Measurements from ENCODE around the gene MAP3K6. TPM values are rescaled to one million over a fixed set of nuclear protein-coding genes. Genes with fewer than 3 reads are reported as not detected.
A peak's percentile ranks its signal among the peaks of the same experiment; 100 is the strongest.

Gene MAP3K6
- total RNA-seq, 1 donor from 2014 or later: 149 TPM

GRCh38 chr1:27380766-27381733, 14.3 kb upstream of the MAP3K6 start:
- intact Hi-C loops (cut with DNase I): no loop called here
- H3K36me3 ChIP-seq: no peaks in the 10 kb centered on the region
- H3K27ac ChIP-seq: peak overlapping the region; percentile 77
- H3K4me3 ChIP-seq: no peak overlapping the region
- no peaks in the 10 kb centered on the region for H3K27me3 ChIP-seq
- H3K9me3 ChIP-seq: no peaks in the 10 kb centered on the region
- no peak for DNase-seq (ENCODE audit: extremely low spot score in 2 of 2)
- TF ChIP-seq CTCF (IDR thresholded peaks at IDR 0.05) (no peak), POLR2AphosphoS5 (IDR thresholded peaks at IDR 0.05; ENCODE audit: insufficient read depth in 1 of 2, low read depth in 1 of 2) (no peak), POLR2A (IDR thresholded peaks at IDR 0.05) (no peak)
- H3K4me1 ChIP-seq: peaks cover 66% of the 10 kb centered on the region

GRCh38 chr1:27380224-27380623, 13.5 kb upstream of the MAP3K6 start:
- intact Hi-C loops (cut with DNase I): no loop called here
- Histone ChIP-seq H3K9me3 (no peaks in the 10 kb centered on the region), H3K27ac (peak overlapping the region; percentile 77), H3K27me3 (no peaks in the 10 kb centered on the region), H3K4me3 (no peak overlapping the region), H3K4me1 (peaks cover 66% of the 10 kb centered on the region), H3K36me3 (no peaks in the 10 kb centered on the region)
- TF ChIP-seq POLR2AphosphoS5 (IDR thresholded peaks at IDR 0.05; ENCODE audit: insufficient read depth in 1 of 2, low read depth in 1 of 2): no peak
- TF ChIP-seq POLR2A (IDR thresholded peaks at IDR 0.05): no peak
- TF ChIP-seq CTCF (IDR thresholded peaks at IDR 0.05): no peak
- no peak for DNase-seq (ENCODE audit: extremely low spot score in 2 of 2)

- Histone ChIP-seq H3K4me1 (peaks cover 66% of the 10 kb centered on the region), H3K4me3 (no peak overlapping the region), H3K36me3 (no peaks in the 10 kb centered on the region), H3K27me3 (no peaks in the 10 kb centered on the region), H3K9me3 (no peaks in the 10 kb centered on the region), H3K27ac (peak overlapping the region; percentile 77)
- no peak for DNase-seq (ENCODE audit: extremely low spot score in 2 of 2)
- no peak for TF ChIP-seq POLR2A (IDR thresholded peaks at IDR 0.05)
- peak; percentile 21 to 25 for TF ChIP-seq POLR2AphosphoS5 (IDR thresholded peaks at IDR 0.05; ENCODE audit: insufficient read depth in 1 of 2, low read depth in 1 of 2)
- intact Hi-C loops (cut with DNase I): no loop called here
Measured at GRCh38 chr1:27379564-27380122, 12.9 kb upstream of the MAP3K6 start.

GRCh38 chr1:27377760-27378495, 11.2 kb upstream of the MAP3K6 start:
- Histone ChIP-seq H3K27me3 (no peaks in the 10 kb centered on the region), H3K36me3 (no peaks in the 10 kb centered on the region), H3K4me1 (peaks cover 67% of the 10 kb centered on the region), H3K27ac (peak overlapping the region; percentile 77), H3K9me3 (no peaks in the 10 kb centered on the region), H3K4me3 (no peak overlapping the region)
- DNase-seq (ENCODE audit: extremely low spot score in 2 of 2): no peak
- no peak for TF ChIP-seq POLR2AphosphoS5 (IDR thresholded peaks at IDR 0.05; ENCODE audit: insufficient read depth in 1 of 2, low read depth in 1 of 2)
- no peak for TF ChIP-seq CTCF (IDR thresholded peaks at IDR 0.05)
- TF ChIP-seq POLR2A (IDR thresholded peaks at IDR 0.05): no peak
- intact Hi-C loops (cut with DNase I): no loop called here

- Histone ChIP-seq H3K27ac (no peak within 1 kb of the TSS), H3K9me3 (no peaks in the 10 kb centered on the region), H3K4me3 (no peak within 1 kb of the TSS), H3K27me3 (no peaks in the 10 kb centered on the region), H3K4me1 (peaks cover 36% of the 10 kb centered on the region), H3K36me3 (no peaks in the 10 kb centered on the region)
- intact Hi-C loops (cut with DNase I): no loop called here
- TF ChIP-seq POLR2AphosphoS5 (IDR thresholded peaks at IDR 0.05; ENCODE audit: insufficient read depth in 1 of 2, low read depth in 1 of 2) (no peak), POLR2A (IDR thresholded peaks at IDR 0.05) (no peak), CTCF (IDR thresholded peaks at IDR 0.05) (no peak)
- no peak for DNase-seq (ENCODE audit: extremely low spot score in 2 of 2)
Measured at GRCh38 chr1:27374362-27375086, 7.8 kb upstream of the MAP3K6 start, which contains the start of gene FCN3. FCN3 (minus strand) TSS chr1:27374824; CDS start chr1:27374818, 6 bp downstream.

Measured in vagina (tissue), 2 donors.